GF-D8 (cell line): ENCODE measurements around the gene PCYT1B.
"Not testable (repeated sequence)": the region's sequence is repeated elsewhere in the genome, so short reads cannot be mapped to it uniquely, and the experiment has no call there.

Experiments
- DNase-seq: peaks from one replicate; lab custom pipeline; 2025; lab: John Stamatoyannopoulos, UW

The PCYT1B gene

GRCh38 chrX:24647257-24648058 is at the start of gene PCYT1B:
Gene PCYT1B, minus strand, starts transcription at chrX:24647347. Its CDS starts 242 bp downstream, at chrX:24647105.
- DNase-seq: peak; percentile 4

- DNase-seq: no peak
Observed at GRCh38 chrX:24696294-24696693, 49.1 kb upstream of the PCYT1B start.

GRCh38 chrX:24694825-24695224 is 47.7 kb upstream of the PCYT1B start:
- DNase-seq: no peak

- peak; percentile 86 for DNase-seq
Observed at GRCh38 chrX:24693453-24694202, 46.5 kb upstream of the PCYT1B start, which contains the start of gene POLA1. Gene POLA1, plus strand, starts transcription at chrX:24693918. Its CDS starts 44 bp downstream, at chrX:24693962.

GRCh38 chrX:24692305-24692704 is 45.2 kb upstream of the PCYT1B start:
- no peak for DNase-seq

GRCh38 chrX:24684048-24684447 is 36.9 kb upstream of the PCYT1B start:
- DNase-seq: no peak

GRCh38 chrX:24682739-24683432 is 35.7 kb upstream of the PCYT1B start:
- DNase-seq: no peak

- DNase-seq: no peak
Observed at GRCh38 chrX:24676403-24677024, 29.4 kb upstream of the PCYT1B start.

- DNase-seq: no peak
Observed at GRCh38 chrX:24673424-24673823, 26.3 kb upstream of the PCYT1B start.

GRCh38 chrX:24672701-24673190 is 25.6 kb upstream of the PCYT1B start:
- no peak for DNase-seq

GRCh38 chrX:24668111-24668510 is 21.0 kb upstream of the PCYT1B start:
- DNase-seq: no peak

- DNase-seq: no peak
Observed at GRCh38 chrX:24662352-24662751, 15.2 kb upstream of the PCYT1B start.

GRCh38 chrX:24661292-24661691 is 14.1 kb upstream of the PCYT1B start:
- DNase-seq: no peak

- no peak for DNase-seq
Observed at GRCh38 chrX:24659646-24660045, 12.5 kb upstream of the PCYT1B start.

- no peak for DNase-seq
Observed at GRCh38 chrX:24659106-24659505, 12.0 kb upstream of the PCYT1B start.

GRCh38 chrX:24658421-24658820 is 11.3 kb upstream of the PCYT1B start:
- DNase-seq: no peak

GRCh38 chrX:24657671-24658386 is 10.7 kb upstream of the PCYT1B start:
- no peak for DNase-seq

GRCh38 chrX:24655679-24656078 is 8.5 kb upstream of the PCYT1B start:
- not testable (repeated sequence) for DNase-seq

GRCh38 chrX:24651783-24652182 is 4.6 kb upstream of the PCYT1B start:
- DNase-seq: no peak

- no peak for DNase-seq
Observed at GRCh38 chrX:24648495-24648894, 1.3 kb upstream of the PCYT1B start.

GRCh38 chrX:24646745-24647182 is 383 bp downstream of the PCYT1B start:
- DNase-seq: no peak
